Osteoblast (primary cell): ENCODE data around the gene LIN7C. TPM values are rescaled to one million over a fixed set of nuclear protein-coding genes. Genes with fewer than 3 reads are reported as not detected.

Source experiments
- DNase-seq: peaks from one replicate; pipeline ENCODE4 v3.0.0; 2011; ENCODE audit warnings: low spot score, mixed read lengths; ENCODE audit not compliant: insufficient read length; ENCODE audit errors: missing footprints
- H2AFZ ChIP-seq: 2 replicates; pipeline ENCODE4 v1.6.0; 2011; ENCODE audit warnings: mild to moderate bottlenecking, low read length
- H3K27ac ChIP-seq: 2 replicates; pipeline ENCODE4 v1.5.1; 2011; ENCODE audit warnings: mild to moderate bottlenecking, low read depth, low read length, moderate library complexity
- H3K27me3 ChIP-seq: 2 replicates; pipeline ENCODE4 v1.6.0; 2012; ENCODE audit warnings: mild to moderate bottlenecking, control low read depth, inconsistent platforms, low read length, moderate library complexity; ENCODE audit not compliant: insufficient read depth
- H3K36me3 ChIP-seq: 2 replicates; pipeline ENCODE4 v1.5.1; 2011; ENCODE audit warnings: mild to moderate bottlenecking, low read length, control low read depth, moderate library complexity; ENCODE audit not compliant: insufficient read depth
- H3K4me1 ChIP-seq: 2 replicates; pipeline ENCODE4 v1.5.1; 2011; ENCODE audit warnings: mild to moderate bottlenecking, low read length, control low read depth, moderate library complexity; ENCODE audit not compliant: insufficient read depth
- H3K4me2 ChIP-seq: 2 replicates; pipeline ENCODE4 v1.6.0; 2011; ENCODE audit warnings: mild to moderate bottlenecking, low read length; ENCODE audit not compliant: insufficient read depth
- H3K4me3 ChIP-seq: fragments of 200-600 bp; sonication (generic); 3 replicates; pipeline ENCODE4 v1.5.1; 2012; ENCODE audit warnings: mild to moderate bottlenecking, low read length, inconsistent platforms; ENCODE audit not compliant: insufficient read depth
- H3K79me2 ChIP-seq: 2 replicates; pipeline ENCODE4 v1.6.0; 2012; ENCODE audit warnings: mild to moderate bottlenecking, low read length, control low read depth, inconsistent platforms; ENCODE audit not compliant: insufficient read depth
- H3K9me3 ChIP-seq: 2 replicates; pipeline ENCODE4 v1.5.1; 2011; ENCODE audit warnings: low read depth, low read length, control low read depth
- H4K20me1 ChIP-seq: 2 replicates; pipeline ENCODE4 v1.6.0; 2012; ENCODE audit warnings: mild to moderate bottlenecking, low read length, control low read depth; ENCODE audit not compliant: insufficient read depth
- CTCF ChIP-seq: IDR thresholded peaks from 2 replicates; pipeline ENCODE4 v1.5.1; 2011; ENCODE audit warnings: mild to moderate bottlenecking, low read depth, low read length, moderate library complexity; ENCODE audit errors: extremely low read depth
- total RNA-seq: library from RNA; depleted of rRNA; stranded (reverse); fragments of >200 nt; gene quantifications from 2 replicates; pipeline ENCODE4 v1.2.3, GENCODE V29; 2012

The LIN7C gene
- total RNA-seq, 1 donor, result 69.5 TPM

GRCh38 chr11:27540051-27540450 lies 33.5 kb upstream of the LIN7C start:
- Histone ChIP-seq H3K27me3 (no peaks in the 10 kb centered on the region), H3K36me3 (no peaks in the 10 kb centered on the region), H4K20me1 (no peaks in the 10 kb centered on the region), H3K27ac (no peak overlapping the region), H3K4me2 (no peak overlapping the region), H3K4me1 (no peaks in the 10 kb centered on the region), H2AFZ (no peak overlapping the region), H3K4me3 (no peak overlapping the region), H3K79me2 (no peaks in the 10 kb centered on the region), H3K9me3 (no peaks in the 10 kb centered on the region)
- DNase-seq, result no peak
- TF ChIP-seq CTCF, result no peak

- no peak overlapping the region for H3K27ac ChIP-seq
- H3K36me3 ChIP-seq, result no peaks in the 10 kb centered on the region
- no peaks in the 10 kb centered on the region for H3K9me3 ChIP-seq
- H3K4me2 ChIP-seq, result no peak overlapping the region
- H3K4me1 ChIP-seq, result peaks cover 12% of the 10 kb centered on the region
- no peaks in the 10 kb centered on the region for H4K20me1 ChIP-seq
- no peak for TF ChIP-seq CTCF
- H3K4me3 ChIP-seq, result no peak overlapping the region
- no peaks in the 10 kb centered on the region for H3K27me3 ChIP-seq
- DNase-seq, result no peak
- no peaks in the 10 kb centered on the region for H3K79me2 ChIP-seq
- no peak overlapping the region for H2AFZ ChIP-seq
Measured at GRCh38 chr11:27535103-27535502, 28.5 kb upstream of the LIN7C start.

GRCh38 chr11:27532652-27533325 lies 26.2 kb upstream of the LIN7C start:
- no peak for DNase-seq
- H3K27me3 ChIP-seq, result no peaks in the 10 kb centered on the region
- no peak overlapping the region for H3K4me3 ChIP-seq
- no peaks in the 10 kb centered on the region for H3K36me3 ChIP-seq
- no peaks in the 10 kb centered on the region for H3K79me2 ChIP-seq
- peak overlapping the region; percentile 30 for H3K4me2 ChIP-seq
- H2AFZ ChIP-seq, result peak overlapping the region; percentile 1
- no peak for TF ChIP-seq CTCF
- peaks cover 12% of the 10 kb centered on the region for H3K4me1 ChIP-seq
- H3K27ac ChIP-seq, result no peak overlapping the region
- no peaks in the 10 kb centered on the region for H4K20me1 ChIP-seq
- H3K9me3 ChIP-seq, result no peaks in the 10 kb centered on the region

GRCh38 chr11:27528712-27529111 lies 22.1 kb upstream of the LIN7C start:
- Histone ChIP-seq H3K4me2 (no peak overlapping the region), H3K36me3 (no peaks in the 10 kb centered on the region), H3K9me3 (no peaks in the 10 kb centered on the region), H3K27ac (no peak overlapping the region), H2AFZ (no peak overlapping the region), H3K79me2 (no peaks in the 10 kb centered on the region), H3K4me3 (no peak overlapping the region), H4K20me1 (no peaks in the 10 kb centered on the region), H3K27me3 (no peaks in the 10 kb centered on the region), H3K4me1 (peaks cover 21% of the 10 kb centered on the region)
- TF ChIP-seq CTCF, result peak; percentile 29
- DNase-seq, result no peak
